IMR-90 (cell line): Measurements from ENCODE around the gene ITGB2.

Experiments
- MXI1 ChIP-seq: IDR thresholded peaks from 2 replicates; pipeline ENCODE4 v1.6.1; 2012; ENCODE audit warnings: low read depth, mild to moderate bottlenecking, low read length, moderate library complexity, borderline replicate concordance
- RAD21 ChIP-seq: IDR thresholded peaks from 2 replicates; pipeline ENCODE4 v1.6.1; 2012; ENCODE audit warnings: low read length, improper control_type of control experiment
- TF ChIP-seq, protein P1 (sequence below): conservative IDR thresholded peaks from 2 replicates; pipeline ENCODE4 v1.5.1; 2012; ENCODE audit warnings: mild to moderate bottlenecking, low read depth, low read length, improper control_type of control experiment

DNA sequence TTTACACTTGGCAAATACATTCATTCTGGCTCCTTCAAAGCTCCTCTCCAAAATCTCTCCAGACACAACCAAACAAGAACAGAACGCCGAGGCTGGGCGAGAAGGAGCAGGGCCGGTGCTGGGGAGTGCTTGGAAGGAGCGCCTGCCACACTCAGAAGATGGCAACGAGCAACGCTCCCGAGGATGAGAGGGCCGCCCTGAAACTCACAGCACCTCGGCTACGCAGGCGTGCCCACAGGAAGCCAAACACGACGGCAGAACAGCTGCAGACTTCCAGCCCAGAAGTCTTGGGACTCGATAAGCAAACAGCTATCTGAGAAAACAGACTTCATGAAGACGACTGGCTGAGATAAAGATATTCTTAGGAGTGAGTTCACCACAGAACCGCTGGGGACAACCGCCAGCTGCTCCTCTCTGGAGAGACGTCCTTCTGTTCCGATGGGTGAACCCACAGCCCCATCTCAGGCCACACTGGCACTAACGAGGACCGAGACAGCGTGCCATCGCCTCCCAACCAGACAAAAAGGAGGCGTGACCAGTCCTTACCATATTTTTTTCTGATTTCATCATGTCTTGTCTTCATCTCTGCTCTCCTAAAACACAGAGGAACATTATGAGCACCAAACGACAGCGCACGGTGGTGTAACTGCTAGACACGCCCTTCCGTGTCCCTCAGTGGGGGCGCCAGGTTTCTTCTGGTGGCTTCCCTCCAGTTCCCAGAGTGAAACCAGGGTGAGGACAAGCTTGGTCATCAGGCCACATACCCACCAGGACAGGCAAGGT lies 65.8 kb downstream of the ITGB2 start:
- TF ChIP-seq RAD21 (no peak), MXI1 (no peak)
- TF ChIP-seq, protein P1, sequence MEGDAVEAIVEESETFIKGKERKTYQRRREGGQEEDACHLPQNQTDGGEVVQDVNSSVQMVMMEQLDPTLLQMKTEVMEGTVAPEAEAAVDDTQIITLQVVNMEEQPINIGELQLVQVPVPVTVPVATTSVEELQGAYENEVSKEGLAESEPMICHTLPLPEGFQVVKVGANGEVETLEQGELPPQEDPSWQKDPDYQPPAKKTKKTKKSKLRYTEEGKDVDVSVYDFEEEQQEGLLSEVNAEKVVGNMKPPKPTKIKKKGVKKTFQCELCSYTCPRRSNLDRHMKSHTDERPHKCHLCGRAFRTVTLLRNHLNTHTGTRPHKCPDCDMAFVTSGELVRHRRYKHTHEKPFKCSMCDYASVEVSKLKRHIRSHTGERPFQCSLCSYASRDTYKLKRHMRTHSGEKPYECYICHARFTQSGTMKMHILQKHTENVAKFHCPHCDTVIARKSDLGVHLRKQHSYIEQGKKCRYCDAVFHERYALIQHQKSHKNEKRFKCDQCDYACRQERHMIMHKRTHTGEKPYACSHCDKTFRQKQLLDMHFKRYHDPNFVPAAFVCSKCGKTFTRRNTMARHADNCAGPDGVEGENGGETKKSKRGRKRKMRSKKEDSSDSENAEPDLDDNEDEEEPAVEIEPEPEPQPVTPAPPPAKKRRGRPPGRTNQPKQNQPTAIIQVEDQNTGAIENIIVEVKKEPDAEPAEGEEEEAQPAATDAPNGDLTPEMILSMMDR = no peak
